Measurements from ENCODE around the gene RNF207. TPM values are rescaled to one million over a fixed set of nuclear protein-coding genes. Genes with fewer than 3 reads are reported as not detected.
"Not testable (repeated sequence)": the region's sequence is repeated elsewhere in the genome, so short reads cannot be mapped to it uniquely, and the experiment has no call there.

RNF207 gene
- total RNA-seq, 1 donor from 2014 or later, result 20.1 TPM

DNA sequence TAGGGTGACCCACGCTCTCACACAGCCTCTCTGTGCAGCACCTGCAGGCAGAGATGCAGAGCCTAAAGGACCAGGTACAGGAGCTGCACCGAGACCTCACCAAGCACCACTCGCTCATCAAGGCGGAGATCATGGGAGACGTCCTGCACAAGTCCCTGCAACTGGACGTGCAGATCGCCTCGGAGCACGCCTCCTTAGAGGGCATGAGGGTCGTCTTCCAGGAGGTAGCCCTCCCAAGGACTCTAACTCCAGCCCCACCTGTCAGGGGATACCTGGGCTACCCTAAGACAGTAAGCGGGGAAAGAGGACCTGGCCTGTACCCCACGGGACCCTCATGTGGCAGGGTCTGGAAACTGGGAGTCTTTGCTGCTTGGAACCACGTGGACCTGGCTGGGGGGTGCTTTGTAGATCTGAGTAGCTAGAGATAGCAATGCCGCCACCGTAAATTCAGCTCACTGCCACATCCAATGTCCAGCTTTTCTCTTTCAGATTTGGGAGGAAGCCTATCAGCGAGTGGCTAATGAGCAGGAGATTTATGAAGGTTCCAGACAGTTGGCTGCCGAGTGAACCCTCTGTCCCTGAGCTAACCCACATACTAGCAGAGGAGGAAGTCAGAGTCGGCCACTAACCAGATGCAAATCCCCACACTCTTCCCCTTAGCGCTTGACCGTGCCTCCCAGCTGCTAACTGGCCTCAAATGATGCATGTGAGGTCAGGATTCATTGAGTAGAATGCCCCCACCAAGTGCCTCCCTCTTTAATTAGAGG is 6.5 kb downstream of the RNF207 start:
- no peaks in the 10 kb centered on the region for H3K36me3 ChIP-seq (ENCODE audit: control insufficient read depth, insufficient read depth, low read length)
- H3K4me3 ChIP-seq (ENCODE audit: low read depth, low read length), result no peak overlapping the region
- TF ChIP-seq CTCF (IDR thresholded peaks at IDR 0.05; ENCODE audit: insufficient read depth, low read length, poor library complexity, severe bottlenecking), result no peak
- H3K27me3 ChIP-seq (ENCODE audit: control insufficient read depth, insufficient read depth, low read length), result no peaks in the 10 kb centered on the region
- no peak for DNase-seq (ENCODE audit: low read depth)

DNA sequence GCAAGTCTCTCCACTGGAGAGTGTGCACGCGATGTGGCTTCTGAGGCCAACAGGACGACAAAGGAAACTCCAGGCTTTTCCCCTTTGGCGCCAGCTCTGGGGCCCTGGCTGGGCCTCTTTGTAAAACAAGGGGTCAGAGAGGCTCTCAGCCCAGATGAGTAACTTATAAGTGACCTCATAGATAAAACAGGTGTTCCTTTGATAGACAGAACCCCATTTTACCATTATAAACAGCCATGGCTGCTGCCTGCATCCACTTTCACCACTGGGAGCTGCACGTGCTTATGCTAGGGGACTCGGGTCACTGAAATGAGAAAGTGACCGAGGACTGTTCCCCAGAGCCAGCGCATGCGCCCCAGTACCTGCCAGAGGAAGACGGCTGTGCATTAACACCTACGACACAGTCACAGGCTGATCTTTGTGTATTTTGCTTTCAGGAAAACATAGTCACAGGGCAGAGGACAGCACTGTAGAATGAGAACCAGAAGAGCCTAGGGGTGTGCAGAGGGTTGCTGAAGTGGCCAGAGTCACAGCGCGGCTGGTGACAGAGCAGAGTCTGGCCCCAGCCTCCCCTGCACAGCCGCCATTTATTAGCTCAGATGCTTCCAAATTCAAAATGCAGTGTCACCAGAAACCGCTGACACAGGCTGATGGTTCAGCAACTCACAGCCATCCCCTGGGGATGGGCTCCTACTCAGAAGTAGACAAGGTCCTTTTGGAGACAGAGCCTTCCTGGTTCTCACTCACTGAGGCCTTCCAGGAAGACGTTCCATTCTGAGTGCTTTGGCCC is 12.7 kb downstream of the RNF207 start:
- TF ChIP-seq CTCF (IDR thresholded peaks at IDR 0.05; ENCODE audit: insufficient read depth, low read length, poor library complexity, severe bottlenecking), result no peak
- Histone ChIP-seq H3K4me3 (ENCODE audit: low read depth, low read length) (no peak overlapping the region), H3K36me3 (ENCODE audit: control insufficient read depth, insufficient read depth, low read length) (no peaks in the 10 kb centered on the region), H3K27me3 (ENCODE audit: control insufficient read depth, insufficient read depth, low read length) (no peaks in the 10 kb centered on the region)
- DNase-seq (ENCODE audit: low read depth), result no peak

- DNase-seq (ENCODE audit: low read depth); H3K36me3 ChIP-seq (ENCODE audit: control insufficient read depth, insufficient read depth, low read length); H3K4me3 ChIP-seq (ENCODE audit: low read depth, low read length); H3K27me3 ChIP-seq (ENCODE audit: control insufficient read depth, insufficient read depth, low read length): not testable (repeated sequence)
Observed at GRCh38 chr1:6219641-6220040, 13.7 kb downstream of the RNF207 start.

GRCh38 chr1:6220236-6220635 is 14.3 kb downstream of the RNF207 start:
- no peak overlapping the region for H3K4me3 ChIP-seq (ENCODE audit: low read depth, low read length)
- DNase-seq (ENCODE audit: low read depth), result peak; percentile 42
- no peaks in the 10 kb centered on the region for H3K27me3 ChIP-seq (ENCODE audit: control insufficient read depth, insufficient read depth, low read length)
- H3K36me3 ChIP-seq (ENCODE audit: control insufficient read depth, insufficient read depth, low read length), result no peaks in the 10 kb centered on the region
- no peak for TF ChIP-seq CTCF (IDR thresholded peaks at IDR 0.05; ENCODE audit: insufficient read depth, low read length, poor library complexity, severe bottlenecking)

GRCh38 chr1:6221210-6221784 is 15.4 kb downstream of the RNF207 start:
- TF ChIP-seq CTCF (IDR thresholded peaks at IDR 0.05; ENCODE audit: insufficient read depth, low read length, poor library complexity, severe bottlenecking), result no peak
- DNase-seq (ENCODE audit: low read depth), result no peak
- no peak overlapping the region for H3K4me3 ChIP-seq (ENCODE audit: low read depth, low read length)
- H3K36me3 ChIP-seq (ENCODE audit: control insufficient read depth, insufficient read depth, low read length), result no peaks in the 10 kb centered on the region
- no peaks in the 10 kb centered on the region for H3K27me3 ChIP-seq (ENCODE audit: control insufficient read depth, insufficient read depth, low read length)

DNA sequence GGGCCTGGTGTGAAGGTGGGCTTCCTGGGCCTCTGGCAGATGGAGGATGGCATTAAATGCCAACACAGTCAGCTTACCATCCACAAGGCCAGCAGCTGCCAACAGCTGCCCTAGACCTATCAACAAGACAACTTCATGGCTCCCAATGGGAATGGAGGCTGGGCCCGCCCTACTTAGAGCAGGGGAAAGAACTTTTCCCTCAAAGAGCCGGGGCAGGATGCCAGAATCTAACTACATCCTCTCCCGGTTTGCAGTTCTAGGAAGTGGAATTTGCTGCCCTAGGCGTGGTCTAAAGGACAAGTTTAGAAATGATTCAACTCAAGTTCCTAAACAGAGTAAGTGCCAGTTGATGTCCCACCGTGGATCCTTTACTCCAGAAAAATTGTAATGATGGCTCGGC is 16.7 kb downstream of the RNF207 start:
- DNase-seq (ENCODE audit: low read depth), result no peak
- Histone ChIP-seq H3K36me3 (ENCODE audit: control insufficient read depth, insufficient read depth, low read length) (no peaks in the 10 kb centered on the region), H3K4me3 (ENCODE audit: low read depth, low read length) (no peak overlapping the region), H3K27me3 (ENCODE audit: control insufficient read depth, insufficient read depth, low read length) (no peaks in the 10 kb centered on the region)
- no peak for TF ChIP-seq CTCF (IDR thresholded peaks at IDR 0.05; ENCODE audit: insufficient read depth, low read length, poor library complexity, severe bottlenecking)

Data from kidney epithelial cell (primary cell).